ENCODE measurements around the gene LRRIQ3.

LRRIQ3 gene

DNA sequence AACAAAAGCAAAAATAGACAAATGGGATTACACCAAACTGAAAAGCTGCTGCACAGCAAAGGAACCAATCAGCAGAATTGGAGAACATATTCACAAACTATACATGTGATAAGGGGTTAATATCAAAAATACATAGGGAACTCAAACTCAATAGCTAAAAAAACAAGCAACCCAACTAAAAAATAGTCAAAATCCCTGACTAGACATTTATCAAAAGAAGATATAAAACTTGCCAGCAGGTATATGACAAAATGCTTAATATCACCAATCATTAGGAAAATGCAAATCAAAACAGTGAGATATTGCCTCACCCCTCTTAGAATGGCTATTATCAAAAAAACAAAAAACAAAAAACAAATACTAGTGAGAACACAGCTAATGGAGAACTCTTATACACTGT lies 140.3 kb downstream of the LRRIQ3 start:
- Histone ChIP-seq H3F3A (ENCODE audit: insufficient read depth, low read length) (no peaks in the 10 kb centered on the region), H3K4me1 (ENCODE audit: low read length) (no peaks in the 10 kb centered on the region), H3K9ac (ENCODE audit: low read length) (no peak overlapping the region), H3K27ac (ENCODE audit: low read length) (no peak overlapping the region), H3K4me2 (ENCODE audit: low read depth, low read length) (no peak overlapping the region), H3K27me3 (replicated peaks; ENCODE audit: insufficient read depth, low read length) (no peaks in the 10 kb centered on the region), H3K79me2 (ENCODE audit: low read length) (no peaks in the 10 kb centered on the region), H3K36me3 (replicated peaks; ENCODE audit: insufficient read depth, low read length) (no peaks in the 10 kb centered on the region), H3K4me3 (ENCODE audit: low read length) (no peak overlapping the region), H2AFZ (ENCODE audit: low read length) (no peak overlapping the region), H3K9me3 (replicated peaks; ENCODE audit: insufficient read depth, low read length) (no peaks in the 10 kb centered on the region), H4K20me1 (ENCODE audit: insufficient read depth, low read length) (no peaks in the 10 kb centered on the region), H3K9me2 (replicated peaks; ENCODE audit: insufficient read depth, low read length) (no peaks in the 10 kb centered on the region)
- no peak for TF ChIP-seq EZH2phosphoT487 (IDR thresholded peaks at IDR 0.05; ENCODE audit: low read length)
- no peak for TF ChIP-seq EZH2 (optimal IDR thresholded peaks at IDR 0.05; ENCODE audit: low read depth, low read length)
- TF ChIP-seq, protein P1, sequence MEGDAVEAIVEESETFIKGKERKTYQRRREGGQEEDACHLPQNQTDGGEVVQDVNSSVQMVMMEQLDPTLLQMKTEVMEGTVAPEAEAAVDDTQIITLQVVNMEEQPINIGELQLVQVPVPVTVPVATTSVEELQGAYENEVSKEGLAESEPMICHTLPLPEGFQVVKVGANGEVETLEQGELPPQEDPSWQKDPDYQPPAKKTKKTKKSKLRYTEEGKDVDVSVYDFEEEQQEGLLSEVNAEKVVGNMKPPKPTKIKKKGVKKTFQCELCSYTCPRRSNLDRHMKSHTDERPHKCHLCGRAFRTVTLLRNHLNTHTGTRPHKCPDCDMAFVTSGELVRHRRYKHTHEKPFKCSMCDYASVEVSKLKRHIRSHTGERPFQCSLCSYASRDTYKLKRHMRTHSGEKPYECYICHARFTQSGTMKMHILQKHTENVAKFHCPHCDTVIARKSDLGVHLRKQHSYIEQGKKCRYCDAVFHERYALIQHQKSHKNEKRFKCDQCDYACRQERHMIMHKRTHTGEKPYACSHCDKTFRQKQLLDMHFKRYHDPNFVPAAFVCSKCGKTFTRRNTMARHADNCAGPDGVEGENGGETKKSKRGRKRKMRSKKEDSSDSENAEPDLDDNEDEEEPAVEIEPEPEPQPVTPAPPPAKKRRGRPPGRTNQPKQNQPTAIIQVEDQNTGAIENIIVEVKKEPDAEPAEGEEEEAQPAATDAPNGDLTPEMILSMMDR (IDR thresholded peaks at IDR 0.05; ENCODE audit: low read length) = no peak
- DNase-seq = no peak

DNA sequence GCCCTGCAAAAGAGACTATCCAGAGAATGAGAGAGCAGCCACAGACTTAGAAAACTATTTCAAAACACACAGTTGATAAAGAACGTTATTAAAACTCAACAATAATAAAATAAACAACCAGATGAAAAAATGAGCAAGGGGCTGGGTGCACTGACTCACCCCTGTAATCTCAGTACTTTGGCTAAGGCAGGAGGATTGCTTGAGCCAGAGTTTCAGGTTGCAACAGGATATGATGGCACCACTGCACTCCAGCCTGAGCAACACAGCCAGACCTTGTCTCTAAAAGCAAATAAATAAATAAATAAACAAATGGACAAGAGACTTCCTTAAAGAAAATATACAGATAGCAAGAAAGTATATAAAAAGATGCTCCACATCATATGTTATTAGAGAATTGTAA lies 144.6 kb downstream of the LRRIQ3 start:
- Histone ChIP-seq H3K79me2 (ENCODE audit: low read length) (no peaks in the 10 kb centered on the region), H3K9me3 (replicated peaks; ENCODE audit: insufficient read depth, low read length) (no peaks in the 10 kb centered on the region), H3K36me3 (replicated peaks; ENCODE audit: insufficient read depth, low read length) (no peaks in the 10 kb centered on the region), H4K20me1 (ENCODE audit: insufficient read depth, low read length) (no peaks in the 10 kb centered on the region), H3K9me2 (replicated peaks; ENCODE audit: insufficient read depth, low read length) (no peaks in the 10 kb centered on the region), H3K9ac (ENCODE audit: low read length) (no peak overlapping the region), H3K4me1 (ENCODE audit: low read length) (no peaks in the 10 kb centered on the region), H3F3A (ENCODE audit: insufficient read depth, low read length) (no peaks in the 10 kb centered on the region), H3K27me3 (replicated peaks; ENCODE audit: insufficient read depth, low read length) (no peaks in the 10 kb centered on the region), H3K27ac (ENCODE audit: low read length) (no peak overlapping the region), H2AFZ (ENCODE audit: low read length) (no peak overlapping the region), H3K4me2 (ENCODE audit: low read depth, low read length) (no peak overlapping the region), H3K4me3 (ENCODE audit: low read length) (no peak overlapping the region)
- no peak for DNase-seq
- no peak for TF ChIP-seq EZH2 (optimal IDR thresholded peaks at IDR 0.05; ENCODE audit: low read depth, low read length)
- TF ChIP-seq, protein P1 (IDR thresholded peaks at IDR 0.05; ENCODE audit: low read length) = no peak
- TF ChIP-seq EZH2phosphoT487 (IDR thresholded peaks at IDR 0.05; ENCODE audit: low read length) = no peak

DNA sequence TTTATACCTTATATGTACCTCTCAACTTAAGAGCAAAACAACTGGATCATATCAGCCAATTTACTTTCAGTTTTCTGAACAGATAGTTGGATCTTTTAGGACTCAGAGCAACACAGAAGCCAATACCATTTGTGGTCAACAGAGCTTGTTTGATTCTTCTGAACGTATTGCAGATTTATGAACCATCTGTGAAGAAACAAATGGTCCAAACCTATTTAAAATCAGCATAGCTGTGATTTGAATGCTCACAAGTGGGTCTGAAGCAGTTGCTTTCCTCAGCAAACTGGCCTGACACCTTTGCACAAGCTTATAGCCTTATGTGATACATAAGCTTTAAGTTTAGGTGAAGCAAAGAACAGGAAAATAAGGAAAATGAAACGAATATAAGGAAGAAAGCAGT lies 147.6 kb downstream of the LRRIQ3 start:
- TF ChIP-seq EZH2phosphoT487 (IDR thresholded peaks at IDR 0.05; ENCODE audit: low read length) = no peak
- H4K20me1 ChIP-seq (ENCODE audit: insufficient read depth, low read length) = no peaks in the 10 kb centered on the region
- no peak overlapping the region for H3K27ac ChIP-seq (ENCODE audit: low read length)
- H3F3A ChIP-seq (ENCODE audit: insufficient read depth, low read length) = no peaks in the 10 kb centered on the region
- H3K9ac ChIP-seq (ENCODE audit: low read length) = no peak overlapping the region
- no peaks in the 10 kb centered on the region for H3K9me2 ChIP-seq (replicated peaks; ENCODE audit: insufficient read depth, low read length)
- H3K27me3 ChIP-seq (replicated peaks; ENCODE audit: insufficient read depth, low read length) = no peaks in the 10 kb centered on the region
- 0 out of 2 replicates have a peak overlapping the region, but pooled peaks have one; percentile 4 for H2AFZ ChIP-seq (ENCODE audit: low read length)
- no peak for DNase-seq
- no peaks in the 10 kb centered on the region for H3K4me1 ChIP-seq (ENCODE audit: low read length)
- no peaks in the 10 kb centered on the region for H3K36me3 ChIP-seq (replicated peaks; ENCODE audit: insufficient read depth, low read length)
- no peak overlapping the region for H3K4me2 ChIP-seq (ENCODE audit: low read depth, low read length)
- H3K9me3 ChIP-seq (replicated peaks; ENCODE audit: insufficient read depth, low read length) = no peaks in the 10 kb centered on the region
- H3K4me3 ChIP-seq (ENCODE audit: low read length) = no peak overlapping the region
- H3K79me2 ChIP-seq (ENCODE audit: low read length) = no peaks in the 10 kb centered on the region

DNA sequence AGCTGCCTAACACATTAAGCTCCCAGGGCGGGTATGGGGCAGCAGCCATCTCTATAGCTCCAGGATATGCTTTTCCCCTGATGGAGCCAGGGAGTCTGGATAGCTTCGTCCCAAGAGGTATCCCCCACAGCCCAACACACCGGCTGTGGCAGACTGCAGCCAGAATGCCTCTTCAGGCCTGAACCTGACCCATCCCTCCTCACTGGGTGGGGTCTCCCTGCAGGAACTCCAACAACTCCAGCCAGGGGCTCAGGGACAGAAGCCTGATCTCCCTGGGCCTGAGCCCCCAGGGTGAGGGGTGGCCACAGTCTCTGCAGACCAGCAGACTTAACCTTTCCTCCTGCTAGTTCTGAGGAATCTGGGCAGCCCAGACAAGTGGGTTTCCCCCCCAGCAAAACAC lies 159.9 kb downstream of the LRRIQ3 start:
- no peak overlapping the region for H3K4me3 ChIP-seq (ENCODE audit: low read length)
- no peaks in the 10 kb centered on the region for H3K9me2 ChIP-seq (replicated peaks; ENCODE audit: insufficient read depth, low read length)
- no peak overlapping the region for H3K27ac ChIP-seq (ENCODE audit: low read length)
- no peaks in the 10 kb centered on the region for H3K9me3 ChIP-seq (replicated peaks; ENCODE audit: insufficient read depth, low read length)
- no peak overlapping the region for H2AFZ ChIP-seq (ENCODE audit: low read length)
- H3K9ac ChIP-seq (ENCODE audit: low read length) = no peak overlapping the region
- no peak for DNase-seq
- TF ChIP-seq, protein P1 (IDR thresholded peaks at IDR 0.05; ENCODE audit: low read length) = no peak
- TF ChIP-seq EZH2phosphoT487 (IDR thresholded peaks at IDR 0.05; ENCODE audit: low read length) (no peak), EZH2 (optimal IDR thresholded peaks at IDR 0.05; ENCODE audit: low read depth, low read length) (no peak)
- no peaks in the 10 kb centered on the region for H3K4me1 ChIP-seq (ENCODE audit: low read length)
- no peaks in the 10 kb centered on the region for H3F3A ChIP-seq (ENCODE audit: insufficient read depth, low read length)
- H3K4me2 ChIP-seq (ENCODE audit: low read depth, low read length) = no peak overlapping the region
- H3K79me2 ChIP-seq (ENCODE audit: low read length) = no peaks in the 10 kb centered on the region
- H4K20me1 ChIP-seq (ENCODE audit: insufficient read depth, low read length) = no peaks in the 10 kb centered on the region
- no peaks in the 10 kb centered on the region for H3K27me3 ChIP-seq (replicated peaks; ENCODE audit: insufficient read depth, low read length)
- no peaks in the 10 kb centered on the region for H3K36me3 ChIP-seq (replicated peaks; ENCODE audit: insufficient read depth, low read length)

Data from MM.1S (cell line).